Measurements from ENCODE around the gene AP1M1. TPM values are rescaled to one million over a fixed set of nuclear protein-coding genes. Genes with fewer than 3 reads are reported as not detected.

Gene AP1M1
- total RNA-seq, 1 donor from 2014 or later = 38.5 TPM

DNA sequence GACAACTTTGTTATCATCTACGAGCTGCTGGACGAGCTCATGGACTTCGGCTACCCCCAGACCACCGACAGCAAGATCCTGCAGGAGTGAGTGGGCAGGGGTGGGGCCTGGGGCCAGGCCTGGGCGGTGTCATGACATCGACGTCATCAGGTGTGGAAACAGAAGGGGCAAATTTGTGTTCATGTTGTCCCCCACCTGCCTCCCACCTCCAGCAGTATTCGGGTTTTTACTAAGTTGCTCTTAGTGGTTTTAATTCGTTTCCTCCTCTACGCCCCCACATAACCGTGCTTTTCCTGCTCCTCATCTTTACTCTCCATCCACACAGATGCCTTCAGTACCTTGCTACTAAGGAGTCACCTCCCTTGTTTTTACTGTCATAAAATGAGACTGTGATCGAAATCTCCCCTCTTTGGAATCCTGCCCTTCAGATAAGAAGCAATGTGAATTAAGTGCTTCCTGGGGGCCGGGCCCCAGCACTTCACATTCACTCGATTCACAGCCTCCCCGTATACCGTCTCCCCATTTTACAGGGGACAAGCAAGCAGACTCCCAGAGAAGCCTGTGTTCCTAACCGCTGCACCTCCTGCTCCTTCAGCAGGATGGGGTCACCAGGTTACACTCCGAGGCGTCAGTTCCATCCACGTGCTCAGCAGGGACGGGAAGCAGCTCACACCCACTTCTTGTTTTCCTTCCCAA is 10.5 kb downstream of the AP1M1 start:
- Histone ChIP-seq H3K4me1 (peaks cover 27% of the 10 kb centered on the region), H3K36me3 (peaks cover 73% of the 10 kb centered on the region), H3K4me3 (no peak overlapping the region), H3K9me3 (replicated peaks) (no peaks in the 10 kb centered on the region), H3K27ac (replicated peaks) (no peak overlapping the region), H3K27me3 (ENCODE audit: low read depth) (no peaks in the 10 kb centered on the region)
- TF ChIP-seq, protein P1, sequence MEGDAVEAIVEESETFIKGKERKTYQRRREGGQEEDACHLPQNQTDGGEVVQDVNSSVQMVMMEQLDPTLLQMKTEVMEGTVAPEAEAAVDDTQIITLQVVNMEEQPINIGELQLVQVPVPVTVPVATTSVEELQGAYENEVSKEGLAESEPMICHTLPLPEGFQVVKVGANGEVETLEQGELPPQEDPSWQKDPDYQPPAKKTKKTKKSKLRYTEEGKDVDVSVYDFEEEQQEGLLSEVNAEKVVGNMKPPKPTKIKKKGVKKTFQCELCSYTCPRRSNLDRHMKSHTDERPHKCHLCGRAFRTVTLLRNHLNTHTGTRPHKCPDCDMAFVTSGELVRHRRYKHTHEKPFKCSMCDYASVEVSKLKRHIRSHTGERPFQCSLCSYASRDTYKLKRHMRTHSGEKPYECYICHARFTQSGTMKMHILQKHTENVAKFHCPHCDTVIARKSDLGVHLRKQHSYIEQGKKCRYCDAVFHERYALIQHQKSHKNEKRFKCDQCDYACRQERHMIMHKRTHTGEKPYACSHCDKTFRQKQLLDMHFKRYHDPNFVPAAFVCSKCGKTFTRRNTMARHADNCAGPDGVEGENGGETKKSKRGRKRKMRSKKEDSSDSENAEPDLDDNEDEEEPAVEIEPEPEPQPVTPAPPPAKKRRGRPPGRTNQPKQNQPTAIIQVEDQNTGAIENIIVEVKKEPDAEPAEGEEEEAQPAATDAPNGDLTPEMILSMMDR (IDR thresholded peaks at IDR 0.05; ENCODE audit: borderline replicate concordance) = no peak
- intact Hi-C loops (cut with micrococcal nuclease) = no loop called here
- DNase-seq = no peak

DNA sequence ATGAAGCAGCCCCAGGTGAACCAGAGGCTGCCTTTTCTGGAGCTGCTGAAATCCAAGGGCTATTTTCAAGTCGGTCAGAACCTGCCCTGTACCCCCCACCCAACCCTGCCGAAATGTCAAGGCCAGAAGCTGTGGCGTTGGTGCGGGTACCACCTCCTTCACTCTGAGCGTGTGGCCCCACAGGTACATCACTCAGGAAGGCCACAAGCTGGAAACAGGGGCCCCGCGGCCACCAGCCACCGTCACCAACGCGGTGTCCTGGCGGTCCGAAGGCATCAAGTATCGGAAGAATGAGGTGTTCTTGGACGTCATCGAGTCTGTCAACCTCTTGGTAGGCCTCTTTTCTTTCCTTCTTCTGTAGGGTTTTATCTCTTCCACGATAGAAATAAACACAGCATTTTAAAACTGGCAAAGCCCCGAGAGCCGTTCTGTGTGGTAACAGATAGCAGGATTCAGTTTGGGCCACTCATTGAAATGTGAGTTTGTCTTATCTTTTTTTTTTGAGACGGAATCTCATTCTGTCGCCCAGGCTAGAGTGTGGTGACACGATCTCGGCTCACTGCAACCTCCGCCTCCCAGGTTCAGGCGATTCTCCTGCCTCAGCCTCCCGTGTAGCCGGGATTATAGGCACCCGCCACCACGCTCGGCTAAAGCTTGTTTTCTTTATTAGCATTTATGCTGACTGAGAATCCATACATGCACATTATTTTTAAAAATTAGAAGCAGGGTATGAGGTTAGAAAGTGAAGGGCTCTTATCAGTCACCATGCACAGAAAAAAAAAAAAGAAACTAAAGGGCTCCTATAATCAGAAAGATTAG is 11.3 kb downstream of the AP1M1 start:
- Histone ChIP-seq H3K4me1 (peaks cover 25% of the 10 kb centered on the region), H3K27ac (replicated peaks) (no peak overlapping the region), H3K36me3 (peaks cover 65% of the 10 kb centered on the region), H3K27me3 (ENCODE audit: low read depth) (no peaks in the 10 kb centered on the region), H3K9me3 (replicated peaks) (no peaks in the 10 kb centered on the region), H3K4me3 (no peak overlapping the region)
- intact Hi-C loops (cut with micrococcal nuclease) = no loop called here
- TF ChIP-seq, protein P1 (IDR thresholded peaks at IDR 0.05; ENCODE audit: borderline replicate concordance) = no peak
- DNase-seq = no peak

DNA sequence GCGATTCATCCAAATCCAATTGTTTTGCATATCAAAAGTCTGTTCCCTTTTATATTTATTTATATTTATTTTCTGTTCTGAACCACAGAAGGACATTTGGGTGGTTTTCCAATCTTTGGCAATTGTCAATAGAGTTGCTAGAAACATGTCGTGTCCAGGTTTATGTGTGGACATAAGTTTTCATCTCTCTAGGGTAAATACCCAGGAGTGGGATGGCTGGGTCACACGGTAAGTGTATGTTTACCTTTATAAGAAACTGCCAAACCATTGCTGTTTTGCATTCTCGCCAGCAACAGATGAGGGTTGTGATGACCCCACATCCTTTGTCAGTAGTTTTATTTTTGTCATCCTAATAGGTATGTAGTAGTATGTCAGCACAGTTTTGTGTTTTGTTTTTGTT is 12.5 kb downstream of the AP1M1 start:
- Histone ChIP-seq H3K4me3 (no peak overlapping the region), H3K27me3 (ENCODE audit: low read depth) (no peaks in the 10 kb centered on the region), H3K27ac (replicated peaks) (no peak overlapping the region), H3K36me3 (peaks cover 59% of the 10 kb centered on the region), H3K9me3 (replicated peaks) (no peaks in the 10 kb centered on the region), H3K4me1 (peaks cover 13% of the 10 kb centered on the region)
- intact Hi-C loops (cut with micrococcal nuclease) = no loop called here
- TF ChIP-seq, protein P1 (IDR thresholded peaks at IDR 0.05; ENCODE audit: borderline replicate concordance) = no peak
- no peak for DNase-seq

DNA sequence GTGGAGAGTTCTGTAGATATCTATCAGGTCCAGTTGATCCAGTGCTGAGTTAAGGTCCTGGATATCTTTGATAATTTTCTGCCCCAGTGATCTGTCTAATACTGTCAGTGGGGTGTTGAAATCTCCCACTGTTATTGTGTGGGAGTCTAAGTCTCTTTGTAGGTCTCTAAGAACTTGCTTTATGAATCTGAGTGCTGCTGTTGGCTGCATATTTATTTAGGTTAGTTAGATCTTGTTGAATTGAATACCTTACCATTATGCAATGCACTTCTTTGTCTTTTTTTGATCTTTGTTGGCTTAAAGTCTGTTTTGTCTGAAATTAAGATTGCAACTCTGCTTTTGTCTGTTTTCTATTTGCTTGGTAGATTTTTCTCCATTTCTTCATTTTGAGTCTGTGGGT is 15.4 kb downstream of the AP1M1 start:
- H3K4me1 ChIP-seq = peaks cover 14% of the 10 kb centered on the region
- H3K27me3 ChIP-seq (ENCODE audit: low read depth) = no peaks in the 10 kb centered on the region
- DNase-seq = no peak
- H3K9me3 ChIP-seq (replicated peaks) = no peaks in the 10 kb centered on the region
- no peak overlapping the region for H3K4me3 ChIP-seq
- TF ChIP-seq, protein P1 (IDR thresholded peaks at IDR 0.05; ENCODE audit: borderline replicate concordance) = no peak
- no peak overlapping the region for H3K27ac ChIP-seq (replicated peaks)
- intact Hi-C loops (cut with micrococcal nuclease) = no loop called here
- peaks cover 65% of the 10 kb centered on the region for H3K36me3 ChIP-seq

DNA sequence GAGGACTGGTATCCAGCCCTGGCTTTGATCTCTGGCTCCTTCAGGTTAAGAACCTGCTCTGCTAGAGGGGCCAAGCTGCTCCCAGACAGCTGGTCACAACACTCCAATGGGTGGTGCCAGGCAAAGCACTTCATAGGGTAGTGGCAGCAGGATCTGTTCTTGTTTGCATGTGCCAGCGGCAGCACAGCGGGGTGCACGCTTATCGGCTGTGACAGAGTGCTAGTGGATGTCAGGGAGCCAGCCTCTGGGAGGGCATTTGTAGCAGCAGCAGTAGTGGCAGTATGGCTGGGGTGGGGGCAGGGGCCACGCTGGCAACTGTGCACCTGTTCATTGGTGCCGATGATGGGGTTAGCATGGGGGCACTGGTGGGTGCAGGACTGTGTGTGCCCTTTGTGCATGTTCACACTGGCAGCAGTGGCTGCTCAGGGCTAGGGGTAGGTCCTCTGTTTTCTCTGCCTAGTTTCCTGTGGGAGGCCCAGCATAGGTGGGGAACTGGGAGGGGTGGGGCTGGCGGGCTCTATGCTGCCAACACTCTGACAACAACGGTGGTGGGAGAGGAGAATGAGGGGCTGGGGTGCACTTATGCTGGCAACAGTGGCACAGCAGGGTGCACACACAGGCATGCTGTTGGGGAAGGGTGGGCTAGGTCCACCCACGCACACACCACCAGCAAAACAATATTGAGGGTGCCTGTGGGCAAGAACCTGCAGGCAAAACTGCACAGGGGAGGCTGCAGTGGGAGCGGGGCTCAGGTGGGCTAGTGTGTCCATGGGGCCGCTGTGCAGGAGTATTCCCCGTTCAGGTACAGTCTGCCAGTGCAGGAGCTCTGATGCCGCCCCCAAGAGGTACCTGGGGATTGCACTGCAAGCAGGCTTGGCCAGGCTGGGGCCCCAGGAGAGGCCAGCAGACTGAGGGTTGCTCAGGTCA is 19.3 kb downstream of the AP1M1 start:
- peaks cover 14% of the 10 kb centered on the region for H3K4me1 ChIP-seq
- intact Hi-C loops (cut with micrococcal nuclease) = no loop called here
- H3K27ac ChIP-seq (replicated peaks) = no peak overlapping the region
- H3K27me3 ChIP-seq (ENCODE audit: low read depth) = no peaks in the 10 kb centered on the region
- no peak for DNase-seq
- no peak overlapping the region for H3K4me3 ChIP-seq
- peaks cover 27% of the 10 kb centered on the region for H3K9me3 ChIP-seq (replicated peaks)
- H3K36me3 ChIP-seq = peaks cover 64% of the 10 kb centered on the region
- TF ChIP-seq, protein P1 (IDR thresholded peaks at IDR 0.05; ENCODE audit: borderline replicate concordance) = no peak

Data from left ventricle myocardium inferior (tissue), 1 donor.